ENCODE results near the gene PBX2. TPM values are rescaled to one million over a fixed set of nuclear protein-coding genes. Genes with fewer than 3 reads are reported as not detected.
"Not testable (repeated sequence)": the region's sequence is repeated elsewhere in the genome, so short reads cannot be mapped to it uniquely, and the experiment has no call there.

Gene PBX2
- polyA plus RNA-seq, 4 donors = 135 to 202 (median 172) TPM

GRCh38 chr6:32151863-32152768 is 37.9 kb downstream of the PBX2 start, which contains the start of gene PRRT1:
Gene PRRT1, minus strand, starts transcription at chr6:32151939. Its CDS starts 112 bp downstream, at chr6:32151827.
- no peak for DNase-seq (ENCODE audit: low read depth in 4 of 4, low spot score in 3 of 4)

- DNase-seq (ENCODE audit: low read depth in 4 of 4, low spot score in 3 of 4) = no peak
These were observed 38.7 kb downstream of the PBX2 start for GRCh38 chr6:32151181-32151862.

GRCh38 chr6:32149932-32150870 is 39.8 kb downstream of the PBX2 start:
- DNase-seq (ENCODE audit: low read depth in 4 of 4, low spot score in 3 of 4) = no peak

- DNase-seq (ENCODE audit: low read depth in 4 of 4, low spot score in 3 of 4) = no peak
These were observed 40.8 kb downstream of the PBX2 start for GRCh38 chr6:32149092-32149755.

- DNase-seq (ENCODE audit: low read depth in 4 of 4, low spot score in 3 of 4) = no peak
These were observed 41.5 kb downstream of the PBX2 start for GRCh38 chr6:32148289-32149091.

- DNase-seq (ENCODE audit: low read depth in 4 of 4, low spot score in 3 of 4) = no peak
These were observed 42.4 kb downstream of the PBX2 start for GRCh38 chr6:32147401-32148132.

- no peak for DNase-seq (ENCODE audit: low read depth in 4 of 4, low spot score in 3 of 4)
These were observed 43.3 kb downstream of the PBX2 start for GRCh38 chr6:32146687-32147086.

GRCh38 chr6:32146287-32146686 is 43.7 kb downstream of the PBX2 start:
- DNase-seq (ENCODE audit: low read depth in 4 of 4, low spot score in 3 of 4) = no peak

GRCh38 chr6:32144238-32144637 is 45.8 kb downstream of the PBX2 start:
- DNase-seq (ENCODE audit: low read depth in 4 of 4, low spot score in 3 of 4) = not testable (repeated sequence)

GRCh38 chr6:32140420-32141046 is 49.5 kb downstream of the PBX2 start:
- no peak for DNase-seq (ENCODE audit: low read depth in 4 of 4, low spot score in 3 of 4)

GRCh38 chr6:32139590-32139989 is 50.4 kb downstream of the PBX2 start:
- no peak for DNase-seq (ENCODE audit: low read depth in 4 of 4, low spot score in 3 of 4)

- DNase-seq (ENCODE audit: low read depth in 4 of 4, low spot score in 3 of 4) = no peak
These were observed 52.5 kb downstream of the PBX2 start for GRCh38 chr6:32137454-32137853.

Other genes with a start within 250 kb of the PBX2 start
- gene CFB, start 244.1 kb downstream of the PBX2 start, polyA plus RNA-seq (ENCODE audit: insufficient read length in 4 of 4) = 10 to 100 TPM in 1 of 4 donors, 1 to 10 TPM in 3; 4.6 to 13.0 (median 6.7) TPM
- gene NELFE, start 231.2 kb downstream of the PBX2 start, polyA plus RNA-seq (ENCODE audit: insufficient read length in 4 of 4) = 10 to 100 TPM; 72.5 to 97.9 (median 84.9) TPM
- 10 to 100 TPM; 33.1 to 51.5 (median 39.7) TPM for gene SKIC2, start 231.0 kb downstream of the PBX2 start, polyA plus RNA-seq (ENCODE audit: insufficient read length in 4 of 4)
- gene DXO, start 218.1 kb downstream of the PBX2 start, polyA plus RNA-seq (ENCODE audit: insufficient read length in 4 of 4) = 10 to 100 TPM; 22.6 to 37.5 (median 30.1) TPM
- gene C4A, start 208.1 kb downstream of the PBX2 start, polyA plus RNA-seq (ENCODE audit: insufficient read length in 4 of 4) = 10 to 100 TPM in 3 of 4 donors, 1 to 10 TPM in 1; 8.6 to 26.2 (median 15.2) TPM
- gene C4B, start 175.4 kb downstream of the PBX2 start, polyA plus RNA-seq (ENCODE audit: insufficient read length in 4 of 4) = 10 to 100 TPM; 10.3 to 27.3 (median 16.0) TPM
- 1 to 10 TPM in 3 of 4 donors, under 1 TPM in 1; 0.76 to 1.4 (median 1.1) TPM for gene CYP21A2, start 151.8 kb downstream of the PBX2 start, polyA plus RNA-seq (ENCODE audit: insufficient read length in 4 of 4)
- gene TNXB, start 80.9 kb downstream of the PBX2 start, polyA plus RNA-seq (ENCODE audit: insufficient read length in 4 of 4) = 10 to 100 TPM in 2 of 4 donors, 1 to 10 TPM in 2; 4.6 to 98.0 (median 8.3) TPM
- 100 to 1,000 TPM in 1 of 4 donors, 10 to 100 TPM in 3; 82.5 to 114 (median 85.7) TPM for gene ATF6B, start 62.0 kb downstream of the PBX2 start, polyA plus RNA-seq (ENCODE audit: insufficient read length in 4 of 4)
- gene FKBPL, start 59.9 kb downstream of the PBX2 start, polyA plus RNA-seq (ENCODE audit: insufficient read length in 4 of 4) = 1 to 10 TPM; 6.0 to 8.3 (median 6.9) TPM
- gene PRRT1, start 38.3 kb downstream of the PBX2 start, polyA plus RNA-seq (ENCODE audit: insufficient read length in 4 of 4) = 1 to 10 TPM; 2.5 to 5.4 (median 3.4) TPM
- gene PPT2, start 36.1 kb downstream of the PBX2 start, polyA plus RNA-seq (ENCODE audit: insufficient read length in 4 of 4) = 10 to 100 TPM; 26.6 to 45.5 (median 34.9) TPM
- 10 to 100 TPM; 21.2 to 45.5 (median 26.6) TPM for gene EGFL8, start 25.6 kb downstream of the PBX2 start, polyA plus RNA-seq (ENCODE audit: insufficient read length in 4 of 4)
- gene AGPAT1, start 14.1 kb downstream of the PBX2 start, polyA plus RNA-seq (ENCODE audit: insufficient read length in 4 of 4) = 100 to 1,000 TPM in 2 of 4 donors, 10 to 100 TPM in 2; 84.4 to 105 (median 99.7) TPM
- 100 to 1,000 TPM in 1 of 4 donors, 10 to 100 TPM in 3; 57.4 to 103 (median 98.1) TPM for gene RNF5, start 11.8 kb downstream of the PBX2 start, polyA plus RNA-seq (ENCODE audit: insufficient read length in 4 of 4)
- gene AGER, start 5.9 kb downstream of the PBX2 start, polyA plus RNA-seq (ENCODE audit: insufficient read length in 4 of 4) = 10 to 100 TPM; 14.3 to 30.0 (median 21.3) TPM
- 10 to 100 TPM in 1 of 4 donors, 1 to 10 TPM in 3; 8.0 to 13.3 (median 8.8) TPM for gene GPSM3, start 2.4 kb upstream of the PBX2 start, polyA plus RNA-seq (ENCODE audit: insufficient read length in 4 of 4)
- 10 to 100 TPM; 14.3 to 19.3 (median 17.0) TPM for gene NOTCH4, start 33.9 kb upstream of the PBX2 start, polyA plus RNA-seq (ENCODE audit: insufficient read length in 4 of 4)
- gene TSBP1, start 181.7 kb upstream of the PBX2 start, polyA plus RNA-seq (ENCODE audit: insufficient read length in 4 of 4) = under 1 TPM in 1 of 4 donors, not detected in 3; 0.18 TPM
- 1 to 10 TPM in 1 of 4 donors, under 1 TPM in 3; 0.18 to 1.5 (median 0.58) TPM for gene BTNL2, start 217.0 kb upstream of the PBX2 start, polyA plus RNA-seq (ENCODE audit: insufficient read length in 4 of 4)
- 10 to 100 TPM; 47.0 to 82.4 (median 68.6) TPM for gene HLA-DRA, start 249.7 kb upstream of the PBX2 start, polyA plus RNA-seq (ENCODE audit: insufficient read length in 4 of 4)